WERI-Rb-1 (cell line): ENCODE measurements around the gene ACBD7.

Source experiments
- DNase-seq: peaks from one replicate; pipeline ENCODE4 v3.0.0-alpha.2; 2020
- H3K27ac ChIP-seq: fragments of 250-450 bp; sonication (Bioruptor Pico); 2 replicates; pipeline ENCODE4 v1.5.1; 2020; ENCODE audit warnings: mild to moderate bottlenecking, moderate library complexity
- H3K27me3 ChIP-seq: fragments of 250-450 bp; sonication (Bioruptor Pico); 2 replicates; pipeline ENCODE4 v1.5.1; 2021; ENCODE audit warnings: mild to moderate bottlenecking, low read depth, moderate library complexity; ENCODE audit not compliant: insufficient read depth, severe bottlenecking
- H3K36me3 ChIP-seq: fragments of 250-450 bp; sonication (Bioruptor Pico); 2 replicates; pipeline ENCODE4 v1.5.1; 2020; ENCODE audit warnings: mild to moderate bottlenecking, moderate library complexity
- H3K4me3 ChIP-seq: 2 replicates; pipeline ENCODE4 v1.5.1; 2011; ENCODE audit warnings: low read depth, mild to moderate bottlenecking, control low read depth, low read length
- H3K9me3 ChIP-seq: fragments of 250-450 bp; sonication (Bioruptor Pico); 2 replicates; pipeline ENCODE4 v1.5.1; 2021; ENCODE audit warnings: mild to moderate bottlenecking, moderate library complexity; ENCODE audit not compliant: severe bottlenecking
- CTCF ChIP-seq: IDR thresholded peaks from 2 replicates; pipeline ENCODE4 v1.5.1; 2011; ENCODE audit warnings: low read depth, mild to moderate bottlenecking, control low read depth, inconsistent platforms, low read length

The ACBD7 gene

GRCh38 chr10:15052121-15052520, 36.5 kb downstream of the ACBD7 start:
- no peak for DNase-seq
- no peak overlapping the region for H3K27ac ChIP-seq
- no peaks in the 10 kb centered on the region for H3K36me3 ChIP-seq
- H3K27me3 ChIP-seq = no peaks in the 10 kb centered on the region
- H3K4me3 ChIP-seq = no peak overlapping the region
- H3K9me3 ChIP-seq = no peaks in the 10 kb centered on the region
- no peak for TF ChIP-seq CTCF

DNA sequence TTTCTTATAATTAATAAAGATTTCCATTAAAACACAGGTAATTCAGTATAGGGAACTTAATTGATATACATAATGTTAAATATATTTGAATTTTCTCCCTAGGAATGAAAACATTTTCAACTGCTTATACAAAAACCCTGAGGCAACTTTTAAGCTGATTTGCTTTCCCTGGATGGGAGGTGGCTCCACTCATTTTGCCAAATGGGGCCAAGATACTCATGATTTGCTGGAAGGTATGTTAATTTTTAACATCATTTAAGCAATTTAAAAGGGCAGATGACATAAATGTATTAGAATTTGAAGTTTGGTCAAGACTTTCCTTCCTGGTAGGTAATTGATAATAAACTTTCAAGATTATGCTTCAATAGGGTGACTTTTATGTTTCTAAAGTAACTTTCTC, 39.0 kb downstream of the ACBD7 start:
- TF ChIP-seq CTCF = no peak
- no peaks in the 10 kb centered on the region for H3K27me3 ChIP-seq
- no peak for DNase-seq
- no peak overlapping the region for H3K27ac ChIP-seq
- H3K36me3 ChIP-seq = no peaks in the 10 kb centered on the region
- H3K4me3 ChIP-seq = no peak overlapping the region
- H3K9me3 ChIP-seq = no peaks in the 10 kb centered on the region

- DNase-seq = no peak
- no peaks in the 10 kb centered on the region for H3K9me3 ChIP-seq
- TF ChIP-seq CTCF = no peak
- no peaks in the 10 kb centered on the region for H3K36me3 ChIP-seq
- no peak overlapping the region for H3K27ac ChIP-seq
- H3K4me3 ChIP-seq = no peak overlapping the region
- H3K27me3 ChIP-seq = no peaks in the 10 kb centered on the region
These were observed 42.0 kb downstream of the ACBD7 start for GRCh38 chr10:15046626-15047025.

- Histone ChIP-seq H3K9me3 (no peaks in the 10 kb centered on the region), H3K36me3 (no peaks in the 10 kb centered on the region), H3K27ac (no peak overlapping the region), H3K4me3 (no peak overlapping the region), H3K27me3 (no peaks in the 10 kb centered on the region)
- no peak for TF ChIP-seq CTCF
- no peak for DNase-seq
These were observed 43.2 kb downstream of the ACBD7 start for GRCh38 chr10:15045380-15045779.

DNA sequence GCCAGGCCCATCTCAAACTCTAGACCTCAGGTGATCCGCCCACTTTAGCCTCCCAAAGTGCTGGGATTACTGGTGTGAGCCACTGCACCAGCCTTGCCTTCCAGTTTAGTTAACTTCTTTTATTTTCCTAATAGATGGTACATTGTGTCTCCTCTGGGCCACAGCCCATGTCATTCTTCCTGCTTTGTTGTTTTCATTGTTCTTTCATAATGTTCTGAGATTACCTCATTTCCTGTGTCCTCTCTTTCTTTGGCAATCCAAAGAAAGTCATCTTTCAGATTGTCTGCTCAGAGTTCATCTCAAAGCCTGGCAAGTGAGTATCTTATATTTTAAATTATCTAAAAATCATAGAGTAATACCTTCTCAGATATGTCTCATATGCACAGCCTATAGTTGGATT, 44.9 kb downstream of the ACBD7 start, which contains the start of gene OLAH:
TSS of gene OLAH (plus strand) at position 270 of the 400 bp plus-strand sequence. CDS start 3,346 bp downstream, outside the sequence.
- no peaks in the 10 kb centered on the region for H3K9me3 ChIP-seq
- H3K4me3 ChIP-seq = no peak within 1 kb of the TSS
- DNase-seq = no peak
- no peak within 1 kb of the TSS for H3K27ac ChIP-seq
- H3K27me3 ChIP-seq = no peaks in the 10 kb centered on the region
- no peak for TF ChIP-seq CTCF
- H3K36me3 ChIP-seq = no peaks in the 10 kb centered on the region

DNA sequence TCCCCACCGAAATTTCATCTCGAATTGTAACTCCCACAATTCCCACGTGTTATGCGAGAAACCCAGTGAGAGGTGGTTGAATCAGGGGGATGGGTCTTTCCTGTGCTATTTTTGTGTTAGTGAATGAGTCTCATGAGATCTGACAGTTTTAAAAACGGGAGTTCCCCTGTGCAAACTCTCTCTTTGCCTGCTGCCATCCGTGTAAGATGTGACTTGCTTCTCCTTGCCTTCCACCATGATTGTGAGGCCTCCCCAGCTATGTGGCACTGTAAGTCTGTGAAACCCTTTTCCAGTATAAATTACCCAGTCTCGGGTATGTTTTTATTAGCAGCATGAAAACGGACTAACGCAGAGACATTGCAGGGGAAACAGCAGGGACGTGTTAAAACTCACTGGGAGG, 50.2 kb downstream of the ACBD7 start:
- H3K36me3 ChIP-seq = no peaks in the 10 kb centered on the region
- H3K4me3 ChIP-seq = no peak overlapping the region
- no peak for TF ChIP-seq CTCF
- H3K9me3 ChIP-seq = no peaks in the 10 kb centered on the region
- DNase-seq = no peak
- H3K27me3 ChIP-seq = no peaks in the 10 kb centered on the region
- H3K27ac ChIP-seq = no peak overlapping the region
